B cell (primary cell): Measurements from ENCODE around the gene HSD17B1.
"Not testable (repeated sequence)": the region's sequence is repeated elsewhere in the genome, so short reads cannot be mapped to it uniquely, and the experiment has no call there.

Experiments used
- CTCF ChIP-seq: fragments of 200-600 bp; IDR thresholded peaks from one replicate; pipeline ENCODE4 v1.8.0; 2022; ENCODE audit warnings: antibody characterized with exemption, mild to moderate bottlenecking
- EZH2 ChIP-seq: IDR thresholded peaks from 2 replicates; pipeline ENCODE4 v1.6.1; 2012; ENCODE audit warnings: borderline replicate concordance, low read depth, mild to moderate bottlenecking, moderate library complexity, low read length; ENCODE audit not compliant: insufficient read depth, poor library complexity, severe bottlenecking

GRCh38 chr17:42555961-42556617 lies 3.4 kb downstream of the HSD17B1 start:
- TF ChIP-seq CTCF, EZH2: not testable (repeated sequence)
